Activated T-cell treated with anti-CD3 and anti-CD28 coated beads for 4 hours (primary cell): ENCODE results near the gene CDK5.

Source experiments
- DNase-seq: peaks from one replicate; pipeline ENCODE4 v3.0.0-alpha.2; 2020

The CDK5 gene

GRCh38 chr7:151057506-151057988 lies at the start of gene CDK5:
Gene CDK5 (minus strand): TSS chr7:151057897. CDS start chr7:151057848, 49 bp downstream.
- DNase-seq, result no peak

GRCh38 chr7:151104411-151105235 lies 46.9 kb upstream of the CDK5 start:
- DNase-seq, result no peak

- no peak for DNase-seq
Observed at GRCh38 chr7:151103973-151104372, 46.3 kb upstream of the CDK5 start.

- DNase-seq, result no peak
Observed at GRCh38 chr7:151102991-151103390, 45.3 kb upstream of the CDK5 start.

GRCh38 chr7:151101621-151102396 lies 44.1 kb upstream of the CDK5 start:
- no peak for DNase-seq

GRCh38 chr7:151100921-151101320 lies 43.2 kb upstream of the CDK5 start:
- DNase-seq, result no peak

- no peak for DNase-seq
Observed at GRCh38 chr7:151099486-151100211, 42.0 kb upstream of the CDK5 start.

GRCh38 chr7:151095828-151096475 lies 38.3 kb upstream of the CDK5 start:
- no peak for DNase-seq

GRCh38 chr7:151095123-151095797 lies 37.6 kb upstream of the CDK5 start:
- no peak for DNase-seq

GRCh38 chr7:151094675-151095074 lies 37.0 kb upstream of the CDK5 start:
- DNase-seq, result no peak

- DNase-seq, result no peak
Observed at GRCh38 chr7:151093748-151094147, 36.1 kb upstream of the CDK5 start.

GRCh38 chr7:151091988-151092387 lies 34.3 kb upstream of the CDK5 start:
- DNase-seq, result no peak

GRCh38 chr7:151091431-151091830 lies 33.7 kb upstream of the CDK5 start:
- DNase-seq, result no peak

- DNase-seq, result no peak
Observed at GRCh38 chr7:151091003-151091402, 33.3 kb upstream of the CDK5 start.

GRCh38 chr7:151089893-151090730 lies 32.4 kb upstream of the CDK5 start:
- DNase-seq, result no peak

- DNase-seq, result no peak
Observed at GRCh38 chr7:151088856-151089699, 31.4 kb upstream of the CDK5 start.

- no peak for DNase-seq
Observed at GRCh38 chr7:151088019-151088855, 30.5 kb upstream of the CDK5 start.

- no peak for DNase-seq
Observed at GRCh38 chr7:151087245-151088018, 29.7 kb upstream of the CDK5 start.
